ENCODE results near the gene PRDM11. TPM values are rescaled to one million over a fixed set of nuclear protein-coding genes. Genes with fewer than 3 reads are reported as not detected.

Gene PRDM11
- total RNA-seq, 6 experiments from 2014 or later = 1.4 to 4.1 (median 3.8) TPM

DNA sequence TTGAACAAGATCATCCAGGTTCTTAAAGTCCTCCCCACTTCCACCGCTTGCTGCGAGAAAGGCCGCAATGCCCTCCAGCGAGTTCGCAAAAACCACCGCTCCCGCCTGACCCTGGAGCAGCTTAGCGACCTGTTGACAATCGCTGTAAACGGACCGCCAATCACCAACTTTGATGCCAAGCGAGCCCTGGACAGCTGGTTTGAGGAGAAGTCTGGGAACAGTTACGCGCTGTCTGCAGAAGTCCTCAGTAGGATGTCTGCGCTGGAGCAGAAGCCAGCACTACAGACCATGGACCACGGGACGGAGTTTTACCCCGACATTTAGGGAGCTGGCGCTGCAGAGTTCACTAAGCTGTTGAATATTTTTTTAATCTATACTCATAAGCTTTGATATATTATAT lies 81.4 kb downstream of the PRDM11 start:
- H3K4me3 ChIP-seq = no peak overlapping the region
- TF ChIP-seq, protein P1, sequence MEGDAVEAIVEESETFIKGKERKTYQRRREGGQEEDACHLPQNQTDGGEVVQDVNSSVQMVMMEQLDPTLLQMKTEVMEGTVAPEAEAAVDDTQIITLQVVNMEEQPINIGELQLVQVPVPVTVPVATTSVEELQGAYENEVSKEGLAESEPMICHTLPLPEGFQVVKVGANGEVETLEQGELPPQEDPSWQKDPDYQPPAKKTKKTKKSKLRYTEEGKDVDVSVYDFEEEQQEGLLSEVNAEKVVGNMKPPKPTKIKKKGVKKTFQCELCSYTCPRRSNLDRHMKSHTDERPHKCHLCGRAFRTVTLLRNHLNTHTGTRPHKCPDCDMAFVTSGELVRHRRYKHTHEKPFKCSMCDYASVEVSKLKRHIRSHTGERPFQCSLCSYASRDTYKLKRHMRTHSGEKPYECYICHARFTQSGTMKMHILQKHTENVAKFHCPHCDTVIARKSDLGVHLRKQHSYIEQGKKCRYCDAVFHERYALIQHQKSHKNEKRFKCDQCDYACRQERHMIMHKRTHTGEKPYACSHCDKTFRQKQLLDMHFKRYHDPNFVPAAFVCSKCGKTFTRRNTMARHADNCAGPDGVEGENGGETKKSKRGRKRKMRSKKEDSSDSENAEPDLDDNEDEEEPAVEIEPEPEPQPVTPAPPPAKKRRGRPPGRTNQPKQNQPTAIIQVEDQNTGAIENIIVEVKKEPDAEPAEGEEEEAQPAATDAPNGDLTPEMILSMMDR (IDR thresholded peaks at IDR 0.05) = no peak
- TF ChIP-seq POLR2A (IDR thresholded peaks at IDR 0.05) = no peak
- 95% methylated on average over 6 of the region's 19 CpGs for WGBS (ENCODE audit: insufficient coverage, low coverage, low lambda C conversion rate, missing lambda C conversion rate)
- no peaks in the 10 kb centered on the region for H3K27me3 ChIP-seq
- H3K4me1 ChIP-seq = no peaks in the 10 kb centered on the region
- H3K9me3 ChIP-seq = no peaks in the 10 kb centered on the region
- H3K27ac ChIP-seq = no peak overlapping the region
- no peak for ATAC-seq
- no peaks in the 10 kb centered on the region for H3K36me3 ChIP-seq
- no peak for DNase-seq
- intact Hi-C loops (cut with DNase I) = no loop called here

DNA sequence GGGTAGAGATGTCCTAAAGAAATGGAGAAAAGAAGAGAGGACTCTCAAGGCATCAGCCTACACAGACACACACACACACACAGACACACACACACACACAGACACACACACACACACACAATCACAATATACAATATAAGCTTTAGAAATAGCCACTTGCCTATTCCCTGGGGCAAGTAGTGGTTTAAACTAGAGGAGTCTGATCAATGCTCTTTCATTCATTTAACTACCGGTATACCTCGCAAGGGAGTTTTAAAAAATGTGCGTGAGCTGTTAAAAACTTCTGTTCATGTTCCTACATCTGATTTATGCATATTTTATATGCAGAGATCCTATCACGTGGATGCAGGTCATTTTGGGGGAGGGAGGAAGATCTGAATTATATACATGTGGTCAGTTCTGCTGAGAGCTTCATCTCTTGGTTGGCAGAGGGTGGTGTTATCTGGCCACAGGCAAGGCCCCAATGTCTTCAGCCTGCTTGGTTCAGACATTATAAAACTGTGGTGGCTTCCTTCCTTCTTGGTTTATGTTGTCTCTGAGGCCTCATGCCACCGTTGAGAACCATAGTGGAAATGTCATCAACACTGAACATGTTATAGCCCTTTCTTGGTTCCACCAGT lies 83.1 kb downstream of the PRDM11 start:
- Histone ChIP-seq H3K4me1 (no peaks in the 10 kb centered on the region), H3K36me3 (no peaks in the 10 kb centered on the region), H3K4me3 (no peak overlapping the region), H3K9me3 (no peaks in the 10 kb centered on the region), H3K27ac (no peak overlapping the region), H3K27me3 (no peaks in the 10 kb centered on the region)
- DNase-seq (no peak), ATAC-seq (no peak)
- WGBS (ENCODE audit: insufficient coverage, low coverage, low lambda C conversion rate, missing lambda C conversion rate) = 85% methylated on average over 5 of the region's 5 CpGs
- no peak for TF ChIP-seq POLR2A (IDR thresholded peaks at IDR 0.05)
- TF ChIP-seq, protein P1 (IDR thresholded peaks at IDR 0.05) = no peak
- intact Hi-C loops (cut with DNase I) = no loop called here

DNA sequence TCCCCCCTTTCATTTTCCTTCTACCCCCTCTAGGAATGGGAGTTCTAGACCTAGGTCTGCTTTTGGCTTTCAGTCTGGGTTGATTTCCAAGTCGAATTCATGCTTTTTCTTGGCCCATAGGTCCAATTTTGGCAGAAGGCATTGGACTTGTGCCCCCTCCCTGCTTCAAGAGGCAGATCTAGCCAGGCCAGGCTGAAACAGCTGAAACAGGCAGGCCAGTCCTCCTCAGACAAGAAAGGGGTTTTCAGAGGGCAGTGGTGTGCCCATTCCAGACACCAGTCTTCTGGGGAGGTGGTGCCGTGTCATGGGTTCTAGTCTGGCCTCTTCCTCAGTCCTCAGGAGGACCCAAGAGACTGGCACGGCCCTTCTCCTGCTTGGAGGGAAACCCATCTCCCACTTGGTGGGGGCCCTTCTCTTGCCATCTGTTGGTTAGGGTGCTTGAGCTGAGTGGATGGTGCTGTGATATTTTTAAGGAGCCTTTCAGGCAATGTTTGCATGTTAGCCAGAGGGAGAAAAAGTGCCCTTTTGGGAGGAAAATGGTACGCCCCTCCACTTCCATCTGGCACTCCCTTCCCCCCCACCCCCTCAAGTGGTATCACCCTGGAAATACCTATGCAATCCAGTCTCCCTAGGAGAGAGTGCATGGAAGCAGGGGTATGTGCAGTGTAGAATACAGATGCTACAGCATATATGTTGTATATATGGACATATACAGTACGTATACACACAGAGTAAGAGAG lies 86.1 kb downstream of the PRDM11 start:
- H3K27me3 ChIP-seq = no peaks in the 10 kb centered on the region
- no peak overlapping the region for H3K27ac ChIP-seq
- no peaks in the 10 kb centered on the region for H3K9me3 ChIP-seq
- 62% methylated on average over 2 of the region's 5 CpGs for WGBS (ENCODE audit: insufficient coverage, low coverage, low lambda C conversion rate, missing lambda C conversion rate)
- ATAC-seq (no peak), DNase-seq (no peak)
- H3K36me3 ChIP-seq = no peaks in the 10 kb centered on the region
- no peak overlapping the region for H3K4me3 ChIP-seq
- no peaks in the 10 kb centered on the region for H3K4me1 ChIP-seq
- intact Hi-C loops (cut with DNase I) = no loop called here
- TF ChIP-seq, protein P1 (IDR thresholded peaks at IDR 0.05) = no peak
- TF ChIP-seq POLR2A (IDR thresholded peaks at IDR 0.05) = no peak

DNA sequence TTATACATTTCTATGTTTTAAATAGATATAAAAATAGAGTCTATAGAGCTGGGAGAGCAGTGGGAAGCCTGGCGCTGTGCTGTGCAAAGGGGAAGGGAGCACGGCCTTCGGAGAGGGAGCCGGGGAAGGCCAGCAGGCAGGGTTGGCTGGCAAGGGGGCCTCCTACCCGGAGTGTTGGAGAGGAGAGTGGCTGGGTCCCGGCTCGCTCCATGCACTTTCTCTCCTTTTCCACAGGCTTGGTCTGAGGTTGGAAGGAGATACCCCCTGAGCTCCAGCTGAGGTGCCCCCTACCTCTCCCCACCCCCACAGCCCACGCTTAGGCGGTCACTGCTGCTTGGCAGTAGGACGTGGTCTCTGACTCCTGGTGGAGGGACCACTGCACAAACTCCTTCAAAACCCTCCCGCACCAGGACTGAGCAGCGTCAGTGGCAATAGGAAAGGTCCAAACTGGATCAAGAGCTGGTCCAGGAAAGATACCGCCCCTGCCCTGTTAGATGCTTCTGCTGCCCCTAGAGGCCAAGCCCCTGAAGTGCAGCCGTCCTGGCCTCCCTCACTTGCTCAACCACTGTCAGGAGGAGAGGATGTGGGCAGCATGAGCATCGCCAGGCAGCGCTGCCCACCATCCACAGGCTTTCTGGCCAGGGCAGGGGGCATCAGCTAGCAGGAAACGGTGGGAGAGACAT lies 86.8 kb downstream of the PRDM11 start:
- DNase-seq (peak; percentile 56 to 72 (median 68)), ATAC-seq (peak; percentile 81 to 91 (median 84))
- Histone ChIP-seq H3K27me3 (no peaks in the 10 kb centered on the region), H3K4me3 (no peak overlapping the region), H3K36me3 (no peaks in the 10 kb centered on the region), H3K4me1 (no peaks in the 10 kb centered on the region), H3K9me3 (no peaks in the 10 kb centered on the region), H3K27ac (no peak overlapping the region)
- WGBS (ENCODE audit: insufficient coverage, low coverage, low lambda C conversion rate, missing lambda C conversion rate) = 84% methylated on average over 6 of the region's 17 CpGs
- TF ChIP-seq POLR2A (IDR thresholded peaks at IDR 0.05) = no peak
- TF ChIP-seq, protein P1 (IDR thresholded peaks at IDR 0.05) = peak; percentile 57 to 83 (median 78)
- intact Hi-C loops (cut with DNase I) = no loop called here

All from right lobe of liver (tissue), 6 donors.